Activated naive CD8-positive, alpha-beta T cell (primary cell): ENCODE data around the gene ANO1.

Source experiments
- H3K27ac Mint-ChIP-seq: one replicate; pipeline ENCODE4 v1.8.0; 2021; ENCODE audit warnings: mixed read lengths
- H3K27me3 Mint-ChIP-seq: one replicate; pipeline ENCODE4 v1.8.0; 2021; ENCODE audit warnings: mixed read lengths
- H3K36me3 Mint-ChIP-seq: one replicate; pipeline ENCODE4 v1.8.0; 2021; ENCODE audit warnings: mixed read lengths
- H3K4me1 Mint-ChIP-seq: one replicate; pipeline ENCODE4 v1.8.0; 2021; ENCODE audit warnings: low read depth, mixed read lengths
- H3K4me3 Mint-ChIP-seq: one replicate; pipeline ENCODE4 v1.8.0; 2021; ENCODE audit warnings: mild to moderate bottlenecking, mixed read lengths
- H3K9me3 Mint-ChIP-seq: one replicate; pipeline ENCODE4 v1.8.0; 2021; ENCODE audit warnings: low read depth, mixed read lengths

Gene ANO1

GRCh38 chr11:70137383-70137782 lies 59.3 kb downstream of the ANO1 start:
- Mint-ChIP-seq H3K4me3 (no peak overlapping the region), H3K9me3 (no peaks in the 10 kb centered on the region), H3K4me1 (no peaks in the 10 kb centered on the region), H3K27me3 (peaks cover 6% of the 10 kb centered on the region), H3K36me3 (no peaks in the 10 kb centered on the region), H3K27ac (no peak overlapping the region)

DNA sequence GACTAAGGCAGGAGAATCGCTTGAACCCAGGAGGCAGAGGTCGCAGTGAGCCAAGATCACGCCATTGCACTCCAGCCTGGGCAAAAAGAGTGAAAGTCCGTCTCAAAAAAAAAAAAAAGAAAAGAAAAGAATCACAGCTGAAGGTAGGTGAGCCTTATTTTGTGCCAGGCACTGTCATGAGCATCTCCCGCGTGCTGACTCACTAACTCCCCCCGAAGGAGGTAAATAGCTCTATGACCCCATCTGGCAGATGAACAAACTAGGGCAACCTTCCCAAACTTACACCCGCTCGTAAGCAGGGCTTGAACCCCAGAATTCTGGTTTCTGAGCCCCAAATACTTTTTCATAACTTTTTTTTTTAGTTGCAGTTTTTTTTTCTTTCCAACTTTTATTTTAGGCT lies 60.3 kb downstream of the ANO1 start:
- H3K27ac Mint-ChIP-seq, result no peak overlapping the region
- H3K9me3 Mint-ChIP-seq, result no peaks in the 10 kb centered on the region
- peaks cover 10% of the 10 kb centered on the region for H3K27me3 Mint-ChIP-seq
- H3K4me1 Mint-ChIP-seq, result no peaks in the 10 kb centered on the region
- H3K36me3 Mint-ChIP-seq, result no peaks in the 10 kb centered on the region
- H3K4me3 Mint-ChIP-seq, result no peak overlapping the region

GRCh38 chr11:70139785-70140410 lies 61.8 kb downstream of the ANO1 start:
- Mint-ChIP-seq H3K4me3 (no peak overlapping the region), H3K9me3 (no peaks in the 10 kb centered on the region), H3K27ac (no peak overlapping the region), H3K4me1 (no peaks in the 10 kb centered on the region), H3K27me3 (peaks cover 14% of the 10 kb centered on the region), H3K36me3 (no peaks in the 10 kb centered on the region)

DNA sequence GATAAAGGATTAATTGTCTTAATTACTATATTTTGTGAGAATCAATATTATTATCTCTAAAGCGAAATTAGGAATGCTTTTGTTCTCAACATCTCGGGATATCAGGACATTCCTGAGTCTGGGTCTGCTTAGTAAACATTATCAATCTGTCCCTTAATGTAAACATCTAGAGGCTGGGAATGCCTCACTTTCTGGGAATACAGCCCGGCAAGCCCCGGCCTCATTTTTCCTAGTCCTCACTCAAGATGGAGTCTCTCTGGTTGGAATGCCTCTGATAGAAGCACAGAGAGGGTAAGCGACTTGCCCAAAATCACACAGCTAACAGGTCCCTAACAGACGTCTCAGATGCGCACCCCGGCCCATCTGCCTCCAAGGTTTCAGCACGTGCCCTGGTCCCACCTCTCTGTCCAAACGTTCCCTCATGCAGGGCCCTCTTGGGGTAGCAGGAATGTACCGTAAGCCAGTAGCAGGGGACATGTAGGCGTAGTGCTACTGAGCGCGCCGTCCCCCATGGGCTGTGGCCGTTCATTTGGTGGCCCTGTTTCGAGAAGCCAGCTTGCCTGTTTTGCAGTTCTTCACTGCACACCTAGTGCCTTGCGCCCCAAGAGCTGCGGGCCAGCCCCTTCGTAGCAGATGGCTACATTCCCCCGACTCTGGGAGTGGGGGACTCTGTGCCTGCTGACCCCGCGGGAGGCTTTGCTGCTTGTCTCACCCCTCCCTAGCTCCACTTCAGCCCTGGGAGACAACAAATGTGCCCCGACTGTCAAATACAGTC lies 62.8 kb downstream of the ANO1 start:
- H3K27me3 Mint-ChIP-seq, result peaks cover 14% of the 10 kb centered on the region
- H3K9me3 Mint-ChIP-seq, result no peaks in the 10 kb centered on the region
- no peaks in the 10 kb centered on the region for H3K4me1 Mint-ChIP-seq
- H3K27ac Mint-ChIP-seq, result no peak overlapping the region
- no peaks in the 10 kb centered on the region for H3K36me3 Mint-ChIP-seq
- H3K4me3 Mint-ChIP-seq, result no peak overlapping the region

GRCh38 chr11:70141486-70142220 lies 63.5 kb downstream of the ANO1 start:
- H3K36me3 Mint-ChIP-seq, result no peaks in the 10 kb centered on the region
- H3K27ac Mint-ChIP-seq, result no peak overlapping the region
- H3K9me3 Mint-ChIP-seq, result no peaks in the 10 kb centered on the region
- H3K27me3 Mint-ChIP-seq, result peaks cover 14% of the 10 kb centered on the region
- no peak overlapping the region for H3K4me3 Mint-ChIP-seq
- H3K4me1 Mint-ChIP-seq, result no peaks in the 10 kb centered on the region

- H3K4me3 Mint-ChIP-seq, result no peak overlapping the region
- no peaks in the 10 kb centered on the region for H3K4me1 Mint-ChIP-seq
- H3K9me3 Mint-ChIP-seq, result no peaks in the 10 kb centered on the region
- H3K27me3 Mint-ChIP-seq, result peaks cover 14% of the 10 kb centered on the region
- H3K27ac Mint-ChIP-seq, result no peak overlapping the region
- H3K36me3 Mint-ChIP-seq, result no peaks in the 10 kb centered on the region
Observed at GRCh38 chr11:70142221-70142875, 64.2 kb downstream of the ANO1 start.

- no peak overlapping the region for H3K27ac Mint-ChIP-seq
- H3K4me3 Mint-ChIP-seq, result no peak overlapping the region
- H3K36me3 Mint-ChIP-seq, result no peaks in the 10 kb centered on the region
Observed at GRCh38 chr11:70144262-70144661, 66.1 kb downstream of the ANO1 start.

DNA sequence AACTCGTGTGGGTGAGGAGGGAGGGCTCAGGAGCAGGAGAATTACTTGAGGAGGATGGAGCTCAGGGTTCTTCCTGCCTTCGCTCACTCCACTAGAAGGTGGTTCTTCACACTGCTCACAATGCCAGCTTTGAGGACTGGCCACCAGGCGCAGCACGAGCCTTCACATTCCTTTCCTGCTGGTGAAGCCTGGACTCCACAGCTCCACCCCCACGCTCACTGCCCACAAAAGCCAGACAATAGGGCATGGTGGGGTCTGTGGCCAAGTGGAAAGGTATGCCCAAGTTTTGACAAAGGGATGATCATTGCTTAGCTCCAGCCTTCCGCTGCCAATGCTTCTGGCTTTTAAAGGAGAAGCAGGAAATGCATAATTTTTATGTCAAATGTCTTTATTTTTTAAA lies 67.0 kb downstream of the ANO1 start:
- no peaks in the 10 kb centered on the region for H3K36me3 Mint-ChIP-seq
- H3K27ac Mint-ChIP-seq, result no peak overlapping the region
- H3K9me3 Mint-ChIP-seq, result no peaks in the 10 kb centered on the region
- no peaks in the 10 kb centered on the region for H3K4me1 Mint-ChIP-seq
- H3K4me3 Mint-ChIP-seq, result no peak overlapping the region
- peaks cover 14% of the 10 kb centered on the region for H3K27me3 Mint-ChIP-seq

More at GRCh38 chr11:70144262-70144661, 66.1 kb downstream of the ANO1 start:
- Mint-ChIP-seq H3K9me3 (no peaks in the 10 kb centered on the region), H3K27me3 (peaks cover 14% of the 10 kb centered on the region), H3K4me1 (no peaks in the 10 kb centered on the region)

DNA sequence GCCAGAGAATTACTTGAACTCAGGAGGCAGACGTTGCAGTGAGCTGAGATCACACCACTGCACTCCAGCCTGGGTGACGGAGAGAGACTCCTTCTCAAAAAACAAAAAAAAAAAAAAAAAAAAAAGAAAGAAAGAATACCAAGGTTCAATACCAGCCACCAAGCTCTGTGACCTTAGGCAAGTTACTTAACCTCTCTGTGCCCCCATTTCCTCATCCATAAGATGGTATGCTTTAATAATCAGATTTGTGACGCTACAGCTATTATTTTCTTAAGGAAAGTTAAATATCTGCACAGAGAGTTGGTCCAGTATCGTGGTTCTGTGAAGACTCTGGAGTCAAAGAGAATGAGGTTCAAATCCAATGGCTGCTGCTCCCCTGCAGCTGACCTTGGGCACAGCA lies 67.7 kb downstream of the ANO1 start:
- Mint-ChIP-seq H3K27ac (no peak overlapping the region), H3K27me3 (peaks cover 12% of the 10 kb centered on the region), H3K4me3 (no peak overlapping the region), H3K36me3 (no peaks in the 10 kb centered on the region), H3K4me1 (no peaks in the 10 kb centered on the region), H3K9me3 (no peaks in the 10 kb centered on the region)

DNA sequence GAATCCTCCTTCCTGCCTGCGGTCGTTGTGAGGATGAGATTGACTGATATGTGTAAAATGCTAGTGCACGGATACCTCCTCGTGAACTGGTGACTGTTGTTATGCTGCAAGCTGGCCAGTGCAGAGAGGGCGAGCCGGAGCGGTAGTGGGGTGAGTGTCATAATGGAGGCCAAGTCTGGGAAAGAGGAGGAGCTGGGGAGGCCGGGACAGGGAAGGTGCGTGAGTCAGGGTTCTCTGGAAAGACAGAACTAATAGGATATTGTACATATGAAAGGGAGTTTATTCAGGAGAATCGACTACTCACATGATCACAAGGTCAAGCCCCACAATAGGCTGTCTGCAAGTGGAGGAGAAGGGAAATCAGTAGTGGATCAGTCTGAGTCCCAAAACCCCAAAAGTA lies 68.2 kb downstream of the ANO1 start:
- no peak overlapping the region for H3K27ac Mint-ChIP-seq
- H3K4me1 Mint-ChIP-seq, result no peaks in the 10 kb centered on the region
- no peaks in the 10 kb centered on the region for H3K9me3 Mint-ChIP-seq
- H3K27me3 Mint-ChIP-seq, result peaks cover 11% of the 10 kb centered on the region
- H3K36me3 Mint-ChIP-seq, result no peaks in the 10 kb centered on the region
- H3K4me3 Mint-ChIP-seq, result no peak overlapping the region

DNA sequence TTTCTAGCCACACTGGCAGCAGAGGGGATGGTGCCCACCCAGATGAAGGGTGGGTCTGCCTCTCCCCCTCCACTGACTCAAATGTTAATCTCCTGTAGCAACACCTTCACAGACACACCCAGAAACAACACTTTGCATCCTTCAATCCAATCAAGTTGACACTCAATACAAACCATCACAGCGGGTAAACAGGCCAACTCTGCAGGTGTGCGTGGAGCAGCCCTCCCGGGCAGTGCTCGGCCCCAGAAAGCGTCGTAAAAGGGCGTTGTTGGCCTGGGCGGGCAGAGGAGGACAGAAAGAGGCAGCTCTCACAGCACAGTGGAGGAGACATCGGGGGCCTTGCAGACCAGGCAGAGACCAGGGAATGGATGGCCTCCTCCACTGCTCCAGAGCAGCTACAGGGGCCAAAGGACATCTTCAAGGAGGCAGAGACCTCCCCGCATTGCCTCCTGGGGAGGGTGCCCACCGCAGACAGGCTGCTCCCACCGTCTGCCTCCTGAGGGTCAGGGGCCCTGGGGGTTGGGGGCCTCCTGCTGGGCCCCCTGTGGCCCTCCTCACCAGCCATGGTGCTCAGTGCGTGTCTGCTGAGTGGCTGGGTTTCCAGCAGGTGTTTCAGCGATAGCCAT lies 68.9 kb downstream of the ANO1 start:
- Mint-ChIP-seq H3K27me3 (peaks cover 9% of the 10 kb centered on the region), H3K4me3 (no peak overlapping the region), H3K36me3 (no peaks in the 10 kb centered on the region), H3K4me1 (no peaks in the 10 kb centered on the region), H3K9me3 (no peaks in the 10 kb centered on the region), H3K27ac (no peak overlapping the region)

- no peaks in the 10 kb centered on the region for H3K36me3 Mint-ChIP-seq
- H3K4me1 Mint-ChIP-seq, result no peaks in the 10 kb centered on the region
- H3K9me3 Mint-ChIP-seq, result no peaks in the 10 kb centered on the region
- no peak overlapping the region for H3K27ac Mint-ChIP-seq
- no peak overlapping the region for H3K4me3 Mint-ChIP-seq
- H3K27me3 Mint-ChIP-seq, result peaks cover 9% of the 10 kb centered on the region
Observed at GRCh38 chr11:70147668-70148067, 69.6 kb downstream of the ANO1 start.

DNA sequence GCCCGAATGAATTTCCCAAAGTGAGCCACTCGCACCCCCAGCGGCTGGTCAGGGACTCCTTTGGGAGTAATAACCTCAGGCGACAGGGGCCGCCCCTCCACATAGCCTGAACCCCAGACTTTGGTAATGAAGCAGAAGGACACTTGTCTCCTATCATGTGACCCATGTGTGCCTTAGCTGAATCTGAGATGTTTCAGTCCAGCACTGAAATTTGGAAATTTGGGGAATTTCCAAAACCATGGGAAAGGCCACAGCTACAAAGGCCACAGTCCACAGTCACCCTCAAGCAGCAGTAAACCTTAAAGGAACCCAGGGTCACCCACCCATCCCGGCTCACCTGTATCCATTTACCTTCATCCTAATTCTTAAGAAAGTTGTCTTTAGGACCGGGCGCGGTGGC lies 73.6 kb downstream of the ANO1 start:
- Mint-ChIP-seq H3K4me1 (no peaks in the 10 kb centered on the region), H3K9me3 (no peaks in the 10 kb centered on the region), H3K27me3 (no peaks in the 10 kb centered on the region), H3K36me3 (no peaks in the 10 kb centered on the region), H3K4me3 (no peak overlapping the region), H3K27ac (no peak overlapping the region)

DNA sequence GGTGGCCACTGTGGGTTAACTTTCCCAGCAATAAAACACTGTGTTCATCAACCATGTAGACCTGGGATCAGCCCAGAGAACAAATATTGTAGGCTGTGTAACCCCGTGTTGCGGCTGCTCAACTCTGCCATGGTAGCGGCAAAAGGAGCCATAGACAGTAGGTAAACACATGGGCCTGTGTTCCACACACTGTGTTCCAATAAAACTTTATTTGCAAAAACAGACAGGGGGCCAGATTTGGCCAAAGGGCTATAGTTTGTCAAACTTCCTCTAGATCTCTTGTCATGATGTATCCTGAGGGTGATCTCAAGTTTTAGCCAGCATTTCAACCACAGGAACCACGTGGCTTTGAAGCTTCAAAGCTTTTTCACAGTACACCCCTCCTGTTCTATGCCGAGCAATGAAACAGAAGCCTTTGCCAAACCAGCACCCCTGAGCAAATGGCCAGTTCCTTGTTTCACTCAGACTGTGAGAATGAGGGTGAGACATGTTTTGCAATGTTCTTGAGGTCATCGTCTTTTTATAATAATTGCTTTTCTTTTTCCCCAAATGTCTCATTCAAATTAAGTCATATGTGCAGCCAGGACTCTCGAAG lies 75.1 kb downstream of the ANO1 start:
- Mint-ChIP-seq H3K27me3 (no peaks in the 10 kb centered on the region), H3K36me3 (no peaks in the 10 kb centered on the region), H3K4me1 (no peaks in the 10 kb centered on the region), H3K27ac (no peak overlapping the region), H3K4me3 (no peak overlapping the region), H3K9me3 (no peaks in the 10 kb centered on the region)
